ENCODE measurements around the gene TTLL7.

Gene TTLL7, protein sequence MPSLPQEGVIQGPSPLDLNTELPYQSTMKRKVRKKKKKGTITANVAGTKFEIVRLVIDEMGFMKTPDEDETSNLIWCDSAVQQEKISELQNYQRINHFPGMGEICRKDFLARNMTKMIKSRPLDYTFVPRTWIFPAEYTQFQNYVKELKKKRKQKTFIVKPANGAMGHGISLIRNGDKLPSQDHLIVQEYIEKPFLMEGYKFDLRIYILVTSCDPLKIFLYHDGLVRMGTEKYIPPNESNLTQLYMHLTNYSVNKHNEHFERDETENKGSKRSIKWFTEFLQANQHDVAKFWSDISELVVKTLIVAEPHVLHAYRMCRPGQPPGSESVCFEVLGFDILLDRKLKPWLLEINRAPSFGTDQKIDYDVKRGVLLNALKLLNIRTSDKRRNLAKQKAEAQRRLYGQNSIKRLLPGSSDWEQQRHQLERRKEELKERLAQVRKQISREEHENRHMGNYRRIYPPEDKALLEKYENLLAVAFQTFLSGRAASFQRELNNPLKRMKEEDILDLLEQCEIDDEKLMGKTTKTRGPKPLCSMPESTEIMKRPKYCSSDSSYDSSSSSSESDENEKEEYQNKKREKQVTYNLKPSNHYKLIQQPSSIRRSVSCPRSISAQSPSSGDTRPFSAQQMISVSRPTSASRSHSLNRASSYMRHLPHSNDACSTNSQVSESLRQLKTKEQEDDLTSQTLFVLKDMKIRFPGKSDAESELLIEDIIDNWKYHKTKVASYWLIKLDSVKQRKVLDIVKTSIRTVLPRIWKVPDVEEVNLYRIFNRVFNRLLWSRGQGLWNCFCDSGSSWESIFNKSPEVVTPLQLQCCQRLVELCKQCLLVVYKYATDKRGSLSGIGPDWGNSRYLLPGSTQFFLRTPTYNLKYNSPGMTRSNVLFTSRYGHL

DNA sequence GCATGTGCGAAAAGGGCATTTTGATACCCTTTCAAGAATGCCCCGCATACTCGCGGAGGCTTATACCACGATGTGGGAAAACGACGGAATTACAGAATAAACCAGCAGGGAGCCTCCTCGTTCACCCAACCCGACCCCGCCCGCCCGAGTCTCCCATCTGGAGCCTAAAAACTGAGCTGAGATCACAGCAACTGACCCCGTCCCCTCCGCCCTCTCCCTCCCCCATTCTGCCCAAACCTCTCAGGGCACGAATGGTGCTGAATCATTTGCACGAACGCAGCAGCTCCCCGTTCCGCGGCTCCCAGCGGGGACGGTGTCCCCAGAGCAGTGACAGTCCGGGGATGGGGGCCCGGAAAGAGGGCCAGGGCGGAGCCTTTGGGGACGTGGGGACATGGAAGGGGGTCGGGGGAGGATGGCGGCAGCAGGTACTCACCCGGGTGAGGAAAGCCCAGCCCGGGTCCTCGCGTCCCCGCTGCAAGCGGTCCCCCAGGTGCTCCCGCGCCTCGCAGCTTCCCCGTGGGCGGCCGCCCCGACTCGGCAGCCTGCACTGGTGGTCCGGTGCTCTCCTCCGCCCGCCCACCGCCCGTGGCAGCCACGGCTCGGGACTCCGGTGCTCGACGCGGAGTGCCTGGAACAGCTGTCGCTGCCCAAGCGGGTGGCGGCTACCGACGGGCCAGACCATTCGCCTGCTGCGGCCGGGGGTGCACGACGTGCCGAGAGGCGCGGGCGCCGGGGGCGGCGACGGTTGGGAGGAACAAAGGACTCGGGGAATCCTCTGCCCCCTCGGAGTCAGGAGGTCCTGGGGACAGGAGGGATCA lies at the start of gene TTLL7:
Gene TTLL7 (minus strand): TSS at position 635 of the 818 bp plus-strand sequence. CDS start 46,921 bp downstream, outside the sequence.
- peak; percentile 22 to 52 (median 41) for DNase-seq (ENCODE audit: low read depth in 2 of 3, low spot score in 2 of 3)

DNA sequence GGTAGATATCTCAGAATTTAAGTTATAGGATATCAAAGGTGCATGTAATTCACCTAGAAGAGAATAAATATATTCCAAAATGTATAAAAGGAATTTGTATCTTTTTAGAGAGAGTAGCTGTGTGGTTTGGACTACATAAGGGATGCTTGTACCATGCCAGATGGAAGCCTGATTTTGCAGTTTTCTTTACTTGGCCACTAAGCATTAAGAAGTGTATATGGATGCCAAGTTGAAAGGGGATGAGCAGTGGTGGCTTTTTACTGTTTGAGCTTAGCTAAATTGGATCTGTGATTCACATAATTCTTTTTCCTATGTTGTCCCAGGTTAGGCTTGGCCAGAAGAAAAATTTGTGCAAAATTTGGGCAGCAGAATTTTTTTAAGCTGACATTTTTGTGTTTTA lies 43.5 kb upstream of the TTLL7 start:
- DNase-seq (ENCODE audit: low read depth in 2 of 3, low spot score in 2 of 3) = no peak

DNA sequence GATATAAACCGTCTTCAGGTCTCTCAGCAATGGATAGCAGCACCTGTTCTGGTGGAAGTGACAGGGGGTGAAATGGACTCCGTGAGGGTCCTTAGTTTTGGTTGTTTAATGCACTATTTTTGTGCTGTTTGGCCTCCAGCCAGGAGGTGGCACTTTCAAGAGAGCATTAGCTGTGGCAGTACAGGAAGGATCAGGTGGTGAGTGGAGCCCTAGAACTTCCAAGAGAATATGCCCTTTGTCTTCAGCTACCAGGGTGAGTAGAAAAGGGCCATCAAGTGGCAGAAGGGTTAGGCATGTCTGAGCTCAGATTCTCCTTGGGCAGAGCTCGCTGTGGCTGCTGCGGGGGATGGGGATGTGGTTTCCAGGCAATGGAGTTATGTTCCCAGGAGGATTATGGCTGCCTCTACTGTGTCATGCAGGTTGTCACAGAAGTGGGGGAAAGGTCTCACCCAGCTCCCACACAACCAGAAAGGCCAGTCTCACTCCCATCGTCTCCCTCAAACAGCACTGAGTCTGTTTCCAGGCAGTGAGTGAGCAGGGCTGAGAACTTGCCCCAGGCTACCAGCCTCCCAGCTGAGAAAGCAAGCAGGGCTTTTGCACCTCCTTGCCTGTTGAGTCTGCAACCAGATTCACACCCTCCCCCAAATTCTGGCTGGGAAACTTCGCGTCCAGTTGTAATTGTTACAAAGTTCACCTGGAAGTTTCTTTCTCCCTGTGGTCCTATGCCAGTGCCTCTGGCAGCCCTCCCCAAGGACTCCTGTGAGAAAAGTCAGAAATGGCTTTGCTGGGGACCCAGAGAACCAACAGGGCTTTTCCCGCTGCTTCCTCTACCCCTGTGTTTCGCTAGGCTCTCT lies 39.1 kb upstream of the TTLL7 start:
- DNase-seq (ENCODE audit: low read depth in 2 of 3, low spot score in 2 of 3) = no peak

DNA sequence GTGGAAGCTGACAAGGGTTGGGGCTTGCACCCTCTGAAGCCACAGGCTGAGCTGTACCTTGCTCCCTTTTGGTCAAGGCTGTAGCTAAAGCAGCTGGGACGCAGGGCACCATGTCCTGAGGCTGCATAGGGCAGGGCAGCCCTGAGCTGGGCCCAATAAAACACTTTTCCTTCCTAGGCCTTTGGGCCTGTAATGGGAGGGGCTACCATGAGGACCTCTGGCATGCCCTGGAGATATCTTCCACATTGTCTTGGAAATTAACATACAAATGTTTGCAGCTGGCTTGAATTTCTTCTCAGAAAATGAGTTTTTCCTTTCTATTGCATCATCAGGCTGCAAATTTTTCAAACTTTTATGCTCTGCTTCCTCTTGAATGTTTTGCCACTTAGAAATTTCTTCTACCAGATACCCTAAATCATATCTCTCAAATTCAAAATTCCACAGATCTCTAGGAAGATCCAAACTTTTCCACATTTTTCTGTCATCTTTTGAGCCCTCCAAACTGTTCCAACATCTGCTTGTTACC lies 32.9 kb upstream of the TTLL7 start:
- DNase-seq (ENCODE audit: low read depth in 2 of 3, low spot score in 2 of 3) = no peak

DNA sequence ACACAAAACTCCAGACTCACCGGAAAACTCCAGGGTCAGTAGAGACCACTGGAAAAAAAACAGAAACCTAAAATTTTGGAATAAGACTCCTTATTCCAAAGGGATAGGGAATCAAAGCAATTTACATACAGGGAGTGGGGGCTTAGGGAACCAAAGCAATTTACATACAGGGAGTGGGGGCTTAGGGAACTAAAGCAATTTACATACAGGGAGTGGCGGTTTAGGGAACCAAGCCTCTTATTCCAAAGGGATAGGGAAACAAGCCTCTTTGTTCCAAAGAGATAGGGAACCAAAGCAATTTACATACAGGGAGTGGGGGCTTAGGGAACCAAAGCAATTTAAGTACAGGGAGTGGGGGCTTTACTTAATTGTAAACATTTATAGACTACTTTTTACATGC lies 28.4 kb upstream of the TTLL7 start:
- no peak for DNase-seq (ENCODE audit: low read depth in 2 of 3, low spot score in 2 of 3)

DNA sequence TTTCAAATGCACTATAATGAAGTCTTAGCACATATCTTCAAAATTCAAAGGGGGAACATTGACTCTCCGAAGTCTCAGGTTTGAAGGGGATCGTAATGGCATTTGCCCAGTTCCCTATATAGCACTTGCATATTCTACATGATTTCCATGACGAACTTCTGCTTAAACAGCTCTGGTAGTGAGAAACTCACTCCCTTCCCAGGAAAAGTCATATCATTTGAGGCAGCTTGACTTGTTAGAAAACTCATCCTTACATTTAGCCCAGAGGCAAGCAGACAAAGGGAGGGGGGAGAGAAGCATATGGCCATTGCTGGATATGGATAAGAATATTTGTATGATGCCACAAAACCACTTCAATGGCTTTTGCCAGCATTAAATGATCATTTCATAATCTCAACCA lies 27.0 kb upstream of the TTLL7 start:
- no peak for DNase-seq (ENCODE audit: low read depth in 2 of 3, low spot score in 2 of 3)

DNA sequence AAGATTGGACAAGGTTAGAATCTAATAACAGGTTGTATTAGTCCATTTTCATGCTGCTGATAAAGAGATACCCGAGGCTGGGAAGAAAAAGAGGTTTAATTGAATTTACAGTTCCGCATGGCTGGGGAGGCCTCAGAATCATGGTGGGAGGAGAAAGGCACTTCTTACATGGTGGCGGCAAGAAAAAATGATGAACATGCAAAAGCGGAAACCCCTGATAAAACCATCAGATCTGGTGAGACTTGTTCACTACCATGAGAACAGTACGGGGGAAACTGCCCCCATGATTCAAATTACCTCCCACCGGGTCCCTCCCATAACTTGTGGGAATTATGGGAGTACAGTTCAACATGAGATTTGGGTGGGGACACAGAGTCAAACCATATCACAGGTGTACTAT lies 22.9 kb upstream of the TTLL7 start:
- DNase-seq (ENCODE audit: low read depth in 2 of 3, low spot score in 2 of 3) = no peak

DNA sequence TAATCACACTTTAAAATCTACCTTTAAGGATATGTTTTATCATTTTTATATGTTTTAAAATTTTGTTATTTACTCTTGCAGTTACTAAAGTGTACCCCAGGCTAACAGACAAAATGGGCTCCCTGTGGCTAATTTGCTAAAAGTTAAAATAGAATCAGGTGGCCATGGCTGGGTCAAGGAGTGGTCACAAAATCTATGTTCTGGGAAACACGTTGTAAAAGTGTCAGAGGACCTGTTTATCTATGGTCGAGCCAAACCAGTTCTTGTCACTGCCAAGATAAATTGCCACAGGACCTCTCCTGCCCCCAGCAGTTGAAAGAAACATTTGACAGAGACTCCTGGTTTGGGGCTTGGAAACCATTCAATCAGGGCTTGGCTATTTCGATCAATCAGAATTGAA lies 21.2 kb upstream of the TTLL7 start:
- no peak for DNase-seq (ENCODE audit: low read depth in 2 of 3, low spot score in 2 of 3)

DNA sequence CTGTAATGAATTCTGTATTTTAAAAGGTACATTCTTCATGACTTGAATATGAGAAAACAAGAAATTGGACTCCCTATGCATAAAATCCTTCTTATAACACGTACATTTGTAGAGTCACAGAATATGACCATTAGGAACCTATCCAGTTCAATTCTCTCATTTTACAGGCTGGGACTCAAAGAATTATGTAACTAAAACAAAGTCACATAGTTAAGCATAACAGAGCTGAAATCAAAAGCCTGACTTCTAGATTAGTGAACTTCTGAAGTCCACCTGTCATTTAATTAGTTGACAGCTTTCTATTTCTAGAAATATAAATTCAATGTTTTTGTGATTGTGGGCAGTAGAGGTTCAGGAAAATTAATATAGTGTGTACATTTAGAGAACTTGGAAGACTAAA lies 20.3 kb upstream of the TTLL7 start:
- DNase-seq (ENCODE audit: low read depth in 2 of 3, low spot score in 2 of 3) = no peak

DNA sequence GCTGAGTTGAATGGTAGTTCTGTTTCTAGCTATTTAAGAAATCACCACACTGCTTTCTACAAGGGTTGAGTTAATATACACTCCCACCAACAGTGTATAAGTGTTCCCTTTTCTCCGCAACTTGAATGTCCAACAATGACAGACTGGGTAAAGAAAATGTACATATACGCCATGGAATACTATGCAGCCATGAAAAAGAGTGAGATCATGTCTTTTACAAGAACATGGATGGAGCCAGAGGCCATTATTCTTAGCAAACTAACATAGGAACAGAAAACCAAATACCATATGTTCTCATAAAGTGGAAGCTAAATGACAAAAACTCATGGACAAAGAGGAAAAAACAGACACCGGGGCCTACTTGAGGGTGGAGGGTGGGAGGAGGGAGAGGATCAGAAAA lies 14.8 kb upstream of the TTLL7 start:
- DNase-seq (ENCODE audit: low read depth in 2 of 3, low spot score in 2 of 3) = no peak

DNA sequence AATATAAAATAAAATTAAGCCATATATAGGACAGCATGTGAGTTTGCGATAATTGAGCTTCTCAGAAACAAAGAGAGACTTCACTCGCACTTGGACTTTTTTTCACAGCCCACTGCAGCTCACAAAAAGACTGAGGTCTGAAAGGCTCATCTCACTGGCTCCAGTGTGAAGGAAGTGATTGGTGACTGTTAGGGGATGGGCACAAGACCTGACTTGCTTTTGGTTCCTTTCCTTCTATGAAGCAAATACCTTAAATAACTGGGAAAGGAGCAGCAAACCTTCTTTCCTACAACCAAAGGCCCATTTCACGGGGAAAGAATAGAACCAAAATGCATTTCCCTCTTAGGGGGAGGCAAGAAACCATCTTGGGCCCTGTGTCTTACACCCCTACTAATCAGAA lies 13.1 kb upstream of the TTLL7 start:
- no peak for DNase-seq (ENCODE audit: low read depth in 2 of 3, low spot score in 2 of 3)

DNA sequence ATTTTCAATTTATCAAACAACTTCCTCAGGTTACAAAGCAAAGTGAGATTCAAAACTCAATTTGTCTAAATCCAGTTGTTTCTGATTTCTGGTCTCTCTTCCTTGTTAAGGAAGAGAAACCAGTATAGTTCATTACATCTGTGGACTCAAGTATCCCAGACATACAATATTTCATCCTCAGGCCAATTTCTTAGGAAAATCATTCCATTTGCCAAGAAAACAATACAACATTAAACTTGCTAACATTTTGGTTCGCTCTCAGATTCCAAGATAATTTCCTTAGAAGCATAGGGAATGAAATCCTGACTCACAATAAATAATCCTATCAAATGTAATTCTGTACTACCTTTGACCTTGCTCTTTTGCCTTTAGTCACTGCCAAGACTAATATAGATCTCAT lies 11.2 kb upstream of the TTLL7 start:
- DNase-seq (ENCODE audit: low read depth in 2 of 3, low spot score in 2 of 3) = no peak

DNA sequence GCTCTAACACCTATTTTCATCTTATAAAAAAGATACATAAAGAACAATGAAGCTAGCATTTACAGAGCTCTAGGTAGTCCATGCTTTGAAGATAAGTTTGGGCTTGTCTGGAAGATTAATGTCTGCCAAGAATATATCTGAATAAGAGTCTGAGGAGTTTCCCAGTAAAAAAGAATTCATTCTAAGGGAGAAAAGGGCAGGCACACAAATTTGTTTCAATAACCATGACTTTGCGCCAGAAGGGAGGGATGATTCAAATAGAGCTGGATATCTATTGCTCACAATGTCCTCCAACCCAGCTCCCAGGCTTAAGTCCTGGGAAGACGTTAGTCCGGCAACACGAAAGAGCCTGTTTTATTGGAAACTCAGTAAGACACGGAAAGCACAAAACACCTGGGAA lies 9.7 kb upstream of the TTLL7 start:
- no peak for DNase-seq (ENCODE audit: low read depth in 2 of 3, low spot score in 2 of 3)

DNA sequence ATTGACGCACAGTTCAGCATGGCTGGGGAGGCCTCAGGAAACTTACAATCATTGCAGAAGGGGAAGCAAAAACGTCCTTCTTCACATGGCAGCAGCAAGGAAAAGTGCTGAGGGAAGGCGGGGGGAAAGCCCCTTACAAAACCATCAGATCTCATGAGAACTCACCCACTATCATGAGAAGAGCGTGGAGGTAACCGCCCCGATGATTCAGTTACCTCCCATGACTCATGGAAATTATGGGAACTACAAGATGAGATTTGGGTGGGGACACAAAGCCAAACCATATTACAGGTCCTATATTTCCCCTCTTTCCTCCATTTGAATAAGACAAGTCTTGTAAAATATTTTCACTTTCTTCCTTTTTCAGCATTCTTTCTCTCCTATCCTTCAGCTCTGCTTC lies 7.7 kb upstream of the TTLL7 start:
- no peak for DNase-seq (ENCODE audit: low read depth in 2 of 3, low spot score in 2 of 3)

DNA sequence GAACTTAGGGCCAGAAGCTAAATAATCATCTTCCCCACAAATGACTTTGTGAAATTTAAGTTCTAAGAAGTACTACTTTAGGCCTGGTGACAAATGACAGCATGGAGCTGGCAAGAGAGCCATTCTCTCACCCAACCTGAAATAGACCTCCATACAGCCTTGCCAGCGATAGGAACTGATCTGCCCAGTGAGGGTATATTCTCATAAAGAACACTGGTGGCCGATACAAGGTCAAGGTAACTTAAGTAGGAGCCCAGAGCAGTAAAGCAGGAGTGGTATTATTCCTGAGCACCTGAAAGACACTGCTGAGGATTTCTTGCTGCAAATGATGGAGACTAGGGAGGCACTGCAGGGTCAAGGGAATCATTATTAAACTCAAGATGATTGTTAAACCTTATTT lies 2.6 kb upstream of the TTLL7 start:
- DNase-seq (ENCODE audit: low read depth in 2 of 3, low spot score in 2 of 3) = no peak

DNA sequence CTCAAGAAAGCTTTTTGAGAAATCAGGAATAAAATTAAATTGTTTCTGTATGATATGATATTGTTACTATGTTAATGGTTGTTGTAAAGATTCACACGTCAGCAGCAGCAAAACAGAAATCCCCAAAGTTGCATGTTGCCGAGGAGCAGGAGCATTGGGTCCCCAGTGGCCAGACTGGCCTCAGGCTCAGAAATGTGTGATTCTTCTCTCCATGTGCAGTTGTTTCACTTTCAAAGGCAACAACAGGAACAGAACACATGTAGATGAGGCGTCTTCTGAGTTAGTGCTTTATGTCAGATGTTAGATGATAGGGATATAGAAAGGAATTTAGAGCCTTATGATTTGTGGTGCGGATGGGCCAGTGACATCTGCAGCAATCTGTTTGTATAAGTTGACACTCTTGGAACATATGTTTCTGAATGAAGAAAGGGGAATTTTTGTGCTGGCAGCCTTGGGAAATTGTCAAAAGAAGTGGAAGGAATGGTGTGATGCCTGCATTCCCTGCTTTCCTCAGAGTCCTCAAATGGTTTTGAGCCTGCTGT lies 2.1 kb upstream of the TTLL7 start:
- no peak for DNase-seq (ENCODE audit: low read depth in 2 of 3, low spot score in 2 of 3)

DNA sequence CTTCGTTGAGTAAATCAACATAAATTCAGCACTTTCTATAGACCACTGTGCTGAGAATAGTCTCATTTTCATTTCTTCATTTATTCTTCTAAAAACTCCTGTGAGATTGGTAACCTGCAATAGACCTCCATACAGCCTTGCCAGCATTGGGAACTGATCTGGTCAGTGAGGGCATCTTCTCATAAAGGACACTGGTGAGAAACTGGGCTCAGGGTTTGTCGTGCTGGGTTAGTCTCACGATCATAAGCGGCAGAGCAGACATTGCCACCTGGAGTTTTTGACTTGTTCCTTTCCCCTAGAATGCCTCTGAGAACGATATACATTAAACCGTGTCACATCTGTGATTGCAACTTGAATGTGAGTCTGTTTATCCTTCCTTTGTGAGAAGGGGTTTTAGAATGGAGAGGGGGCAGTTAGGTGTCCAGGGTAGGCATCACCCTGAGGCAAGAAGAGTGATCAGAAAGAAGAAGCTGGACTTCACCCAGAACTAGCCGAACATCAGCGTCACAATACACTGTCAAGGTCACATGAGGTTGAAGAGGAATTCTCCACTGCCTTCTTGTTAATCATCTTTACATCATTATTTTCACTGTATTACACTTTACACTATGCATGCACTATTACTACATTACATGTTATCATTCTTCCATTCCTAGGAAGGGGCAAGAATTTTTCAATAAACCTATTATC lies 1.4 kb upstream of the TTLL7 start:
- no peak for DNase-seq (ENCODE audit: low read depth in 2 of 3, low spot score in 2 of 3)

DNA sequence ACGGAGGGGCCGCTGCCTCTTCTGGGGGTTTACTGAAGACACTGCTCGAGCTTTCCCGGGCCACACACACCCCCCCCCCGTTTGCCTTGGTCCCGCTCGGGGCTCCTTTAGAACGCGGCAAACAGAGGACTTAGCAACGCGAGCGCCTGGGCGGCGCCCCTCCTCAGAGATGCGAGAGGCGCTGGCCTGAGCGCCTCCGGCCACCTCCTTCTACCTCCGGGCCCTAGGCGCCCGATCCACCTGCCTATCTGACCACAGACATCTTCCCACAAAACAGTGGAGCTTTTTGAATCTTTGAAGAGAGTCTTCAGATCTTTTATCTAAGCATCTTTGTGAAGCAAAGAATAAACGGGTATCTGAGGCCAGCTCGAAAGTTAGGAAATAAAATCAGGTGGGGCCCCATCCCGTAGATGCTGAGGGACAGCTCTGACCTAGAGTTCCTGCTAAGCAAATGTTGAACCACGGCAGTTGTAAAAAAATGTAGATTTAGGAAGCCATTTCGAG lies 436 bp upstream of the TTLL7 start:
- DNase-seq (ENCODE audit: low read depth in 2 of 3, low spot score in 2 of 3) = no peak

DNA sequence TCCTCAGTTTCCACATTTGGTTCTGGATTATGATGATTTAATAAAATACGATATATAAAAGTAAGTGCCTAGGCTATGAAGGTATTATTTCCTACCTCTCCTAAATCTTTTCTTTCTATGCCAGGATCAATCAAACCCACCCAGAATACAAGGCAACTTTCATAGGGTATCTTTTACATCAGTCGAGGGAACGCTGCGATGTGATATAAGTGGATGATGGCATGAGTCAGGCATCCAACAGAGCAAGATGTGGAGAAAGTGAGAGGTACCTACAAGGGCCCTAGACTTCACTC lies 781 bp downstream of the TTLL7 start:
- no peak for DNase-seq (ENCODE audit: low read depth in 2 of 3, low spot score in 2 of 3)

DNA sequence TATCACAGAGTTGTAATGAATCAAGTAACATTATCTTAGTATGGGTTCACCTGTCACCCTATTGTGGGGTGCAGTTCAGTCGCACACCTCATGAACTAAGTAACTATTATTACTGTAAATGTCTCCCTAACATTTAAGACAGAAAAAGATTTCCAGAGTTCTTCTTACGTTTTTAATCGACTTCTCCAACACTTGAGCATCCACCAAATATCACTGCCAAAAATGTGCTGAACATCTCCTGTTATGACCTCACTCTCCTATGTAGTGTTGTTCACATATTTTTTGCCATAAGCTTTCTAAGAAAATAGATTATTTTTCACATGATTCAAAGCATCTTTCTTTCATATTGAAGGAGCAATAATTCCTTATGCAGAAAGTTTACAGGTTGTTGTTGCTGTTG lies 1.3 kb downstream of the TTLL7 start:
- DNase-seq (ENCODE audit: low read depth in 2 of 3, low spot score in 2 of 3) = no peak
